Choroid plexus epithelial cell (primary cell): ENCODE measurements around the gene UAP1.

Experiments used
- DNase-seq: peaks from one replicate; pipeline ENCODE4 v3.0.0-alpha.2; 2010; ENCODE audit warnings: low read depth
- H3K4me3 ChIP-seq: 2 replicates; pipeline ENCODE4 v1.5.1; 2011; ENCODE audit warnings: low read depth, mild to moderate bottlenecking, control low read depth, low read length, moderate library complexity
- TF ChIP-seq, protein P1 (sequence below): conservative IDR thresholded peaks from 2 replicates; pipeline ENCODE4 v1.5.1; 2011; ENCODE audit warnings: low read depth, mild to moderate bottlenecking, control low read depth, inconsistent platforms, low read length, moderate library complexity

Gene UAP1

GRCh38 chr1:162551969-162552683, 9.4 kb upstream of the UAP1 start:
- TF ChIP-seq, protein P1, sequence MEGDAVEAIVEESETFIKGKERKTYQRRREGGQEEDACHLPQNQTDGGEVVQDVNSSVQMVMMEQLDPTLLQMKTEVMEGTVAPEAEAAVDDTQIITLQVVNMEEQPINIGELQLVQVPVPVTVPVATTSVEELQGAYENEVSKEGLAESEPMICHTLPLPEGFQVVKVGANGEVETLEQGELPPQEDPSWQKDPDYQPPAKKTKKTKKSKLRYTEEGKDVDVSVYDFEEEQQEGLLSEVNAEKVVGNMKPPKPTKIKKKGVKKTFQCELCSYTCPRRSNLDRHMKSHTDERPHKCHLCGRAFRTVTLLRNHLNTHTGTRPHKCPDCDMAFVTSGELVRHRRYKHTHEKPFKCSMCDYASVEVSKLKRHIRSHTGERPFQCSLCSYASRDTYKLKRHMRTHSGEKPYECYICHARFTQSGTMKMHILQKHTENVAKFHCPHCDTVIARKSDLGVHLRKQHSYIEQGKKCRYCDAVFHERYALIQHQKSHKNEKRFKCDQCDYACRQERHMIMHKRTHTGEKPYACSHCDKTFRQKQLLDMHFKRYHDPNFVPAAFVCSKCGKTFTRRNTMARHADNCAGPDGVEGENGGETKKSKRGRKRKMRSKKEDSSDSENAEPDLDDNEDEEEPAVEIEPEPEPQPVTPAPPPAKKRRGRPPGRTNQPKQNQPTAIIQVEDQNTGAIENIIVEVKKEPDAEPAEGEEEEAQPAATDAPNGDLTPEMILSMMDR = no peak
- peak; percentile 54 for DNase-seq
- no peak overlapping the region for H3K4me3 ChIP-seq

GRCh38 chr1:162552684-162553252, 8.8 kb upstream of the UAP1 start:
- no peak overlapping the region for H3K4me3 ChIP-seq
- DNase-seq = no peak
- TF ChIP-seq, protein P1 = no peak

GRCh38 chr1:162554258-162554657, 7.3 kb upstream of the UAP1 start:
- DNase-seq = no peak
- TF ChIP-seq, protein P1 = no peak
- no peak overlapping the region for H3K4me3 ChIP-seq

- no peak overlapping the region for H3K4me3 ChIP-seq
- TF ChIP-seq, protein P1 = no peak
- no peak for DNase-seq
Observed at GRCh38 chr1:162557536-162557935, 4.0 kb upstream of the UAP1 start.

DNA sequence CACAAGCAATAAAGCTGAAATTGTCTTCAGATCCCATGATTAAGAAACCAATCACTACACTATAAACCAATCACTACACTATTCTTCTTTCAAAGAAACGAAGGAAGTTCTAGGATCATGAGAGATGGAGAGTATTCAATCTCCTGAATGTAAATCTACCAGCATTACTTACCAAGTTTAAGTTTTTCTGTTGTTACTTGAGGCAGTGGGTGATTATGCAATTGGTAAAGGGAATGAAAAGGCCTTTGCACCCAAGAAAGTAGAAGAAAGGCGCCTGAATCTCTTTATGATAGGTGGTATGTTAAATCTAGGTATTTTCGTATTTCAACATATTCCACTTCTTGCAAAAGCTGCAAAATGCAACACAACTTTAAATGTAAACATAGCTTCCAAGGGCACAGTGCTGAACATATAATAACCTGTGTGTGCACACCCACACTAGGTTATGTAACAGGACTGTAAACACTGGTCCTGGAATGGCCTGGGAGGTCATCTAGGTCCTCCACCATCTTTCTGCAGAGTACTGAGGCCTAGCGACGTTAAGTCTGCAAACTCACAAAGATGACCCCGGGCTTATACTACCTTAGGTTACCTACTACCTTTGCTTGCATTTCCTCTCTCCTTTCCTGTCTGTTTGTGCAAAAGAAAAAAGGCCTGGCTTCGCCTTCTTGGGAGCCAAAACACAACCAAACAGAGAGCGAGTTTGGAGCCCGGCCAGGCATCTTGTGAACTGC, 1.1 kb upstream of the UAP1 start:
- DNase-seq = no peak
- peak overlapping the region; percentile 88 for H3K4me3 ChIP-seq
- TF ChIP-seq, protein P1 = no peak

GRCh38 chr1:162561037-162561615, 396 bp upstream of the UAP1 start:
- peak overlapping the region; percentile 88 for H3K4me3 ChIP-seq
- DNase-seq = peak; percentile 98
- TF ChIP-seq, protein P1 = no peak
